Measurements from ENCODE around the gene TTC28. TPM values are rescaled to one million over a fixed set of nuclear protein-coding genes. Genes with fewer than 3 reads are reported as not detected.
A peak's percentile ranks its signal among the peaks of the same experiment; 100 is the strongest.
"Not testable (repeated sequence)": the region's sequence is repeated elsewhere in the genome, so short reads cannot be mapped to it uniquely, and the experiment has no call there.

The TTC28 gene
- total and polyA plus RNA-seq, 12 donors: 2.1 to 27.7 (median 20.4) TPM

- H3K9me3 ChIP-seq: peaks cover 0 to 28% (median 0%) of the 10 kb centered on the region in 11 donors
- 55 to 71% methylated on average over 3 of the region's 3 CpGs for WGBS, 2 donors
- ATAC-seq (peak in 5 of 8 donors; percentile 27 to 91 (median 61)), DNase-seq (no peak)
- H3K27me3 ChIP-seq: no peaks in the 10 kb centered on the region
- no peak overlapping the region for H3K4me3 ChIP-seq
- H3K36me3 ChIP-seq: no peaks in the 10 kb centered on the region
- TF ChIP-seq, protein P1, sequence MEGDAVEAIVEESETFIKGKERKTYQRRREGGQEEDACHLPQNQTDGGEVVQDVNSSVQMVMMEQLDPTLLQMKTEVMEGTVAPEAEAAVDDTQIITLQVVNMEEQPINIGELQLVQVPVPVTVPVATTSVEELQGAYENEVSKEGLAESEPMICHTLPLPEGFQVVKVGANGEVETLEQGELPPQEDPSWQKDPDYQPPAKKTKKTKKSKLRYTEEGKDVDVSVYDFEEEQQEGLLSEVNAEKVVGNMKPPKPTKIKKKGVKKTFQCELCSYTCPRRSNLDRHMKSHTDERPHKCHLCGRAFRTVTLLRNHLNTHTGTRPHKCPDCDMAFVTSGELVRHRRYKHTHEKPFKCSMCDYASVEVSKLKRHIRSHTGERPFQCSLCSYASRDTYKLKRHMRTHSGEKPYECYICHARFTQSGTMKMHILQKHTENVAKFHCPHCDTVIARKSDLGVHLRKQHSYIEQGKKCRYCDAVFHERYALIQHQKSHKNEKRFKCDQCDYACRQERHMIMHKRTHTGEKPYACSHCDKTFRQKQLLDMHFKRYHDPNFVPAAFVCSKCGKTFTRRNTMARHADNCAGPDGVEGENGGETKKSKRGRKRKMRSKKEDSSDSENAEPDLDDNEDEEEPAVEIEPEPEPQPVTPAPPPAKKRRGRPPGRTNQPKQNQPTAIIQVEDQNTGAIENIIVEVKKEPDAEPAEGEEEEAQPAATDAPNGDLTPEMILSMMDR (IDR thresholded peaks at IDR 0.05): no peak
- intact Hi-C loops (cut with DNase I): no loop called here
- H3K27ac ChIP-seq: peak overlapping the region in 1 of 10 donors; percentile 3
- peaks cover 0 to 17% (median 0%) of the 10 kb centered on the region in 9 donors for H3K4me1 ChIP-seq
Observed at GRCh38 chr22:28514321-28514821, 165.3 kb downstream of the TTC28 start.

GRCh38 chr22:28512387-28512786, 167.3 kb downstream of the TTC28 start:
- ATAC-seq; intact Hi-C loops (cut with DNase I); H3K36me3 ChIP-seq; DNase-seq; H3K4me3 ChIP-seq; H3K27ac ChIP-seq; H3K27me3 ChIP-seq: not testable (repeated sequence)
- Histone ChIP-seq H3K4me1 (peaks cover 0 to 17% (median 0%) of the 10 kb centered on the region in 9 donors), H3K9me3 (peaks cover 0 to 39% (median 0%) of the 10 kb centered on the region in 11 donors)
- WGBS, 2 donors: 99 to 100% methylated on average over 2 of the region's 2 CpGs

DNA sequence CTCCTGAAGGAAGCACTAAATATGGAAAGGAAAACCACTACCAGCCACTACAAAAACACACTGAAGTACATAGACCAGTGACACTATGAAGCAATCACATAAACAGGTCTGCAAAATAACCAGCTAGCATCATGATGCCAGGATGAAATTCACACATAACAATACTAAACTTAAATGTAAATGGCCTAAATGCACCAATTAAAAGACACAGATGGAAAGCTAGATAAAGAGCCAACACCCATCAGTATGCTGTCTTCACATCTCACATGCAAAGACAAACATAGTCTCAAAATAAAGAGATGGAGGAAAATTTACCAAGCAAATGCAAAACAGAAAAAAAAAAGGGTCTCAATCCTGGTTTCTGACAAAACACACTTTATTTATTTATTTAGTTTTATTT, 171.7 kb downstream of the TTC28 start:
- Histone ChIP-seq H3K27me3 (no peaks in the 10 kb centered on the region), H3K4me3 (no peak overlapping the region), H3K27ac (no peak overlapping the region), H3K4me1 (peaks cover 0 to 4% (median 0%) of the 10 kb centered on the region in 9 donors), H3K36me3 (no peaks in the 10 kb centered on the region), H3K9me3 (peaks cover 0 to 39% (median 0%) of the 10 kb centered on the region in 11 donors)
- TF ChIP-seq, protein P1 (IDR thresholded peaks at IDR 0.05): no peak
- no peak for ATAC-seq
- DNase-seq: no peak
- intact Hi-C loops (cut with DNase I): no loop called here

GRCh38 chr22:28506150-28506535, 173.5 kb downstream of the TTC28 start:
- ATAC-seq (no peak), DNase-seq (no peak)
- TF ChIP-seq, protein P1 (IDR thresholded peaks at IDR 0.05): no peak
- Histone ChIP-seq H3K27me3 (no peaks in the 10 kb centered on the region), H3K9me3 (peaks cover 0 to 30% (median 0%) of the 10 kb centered on the region in 11 donors), H3K27ac (no peak overlapping the region), H3K4me1 (peaks cover 0 to 4% (median 0%) of the 10 kb centered on the region in 9 donors), H3K36me3 (no peaks in the 10 kb centered on the region), H3K4me3 (peak overlapping the region in 2 of 10 donors; percentile 11 to 22)
- intact Hi-C loops (cut with DNase I): no loop called here
- WGBS, 2 donors: 84 to 92% methylated on average over 9 of the region's 9 CpGs

DNA sequence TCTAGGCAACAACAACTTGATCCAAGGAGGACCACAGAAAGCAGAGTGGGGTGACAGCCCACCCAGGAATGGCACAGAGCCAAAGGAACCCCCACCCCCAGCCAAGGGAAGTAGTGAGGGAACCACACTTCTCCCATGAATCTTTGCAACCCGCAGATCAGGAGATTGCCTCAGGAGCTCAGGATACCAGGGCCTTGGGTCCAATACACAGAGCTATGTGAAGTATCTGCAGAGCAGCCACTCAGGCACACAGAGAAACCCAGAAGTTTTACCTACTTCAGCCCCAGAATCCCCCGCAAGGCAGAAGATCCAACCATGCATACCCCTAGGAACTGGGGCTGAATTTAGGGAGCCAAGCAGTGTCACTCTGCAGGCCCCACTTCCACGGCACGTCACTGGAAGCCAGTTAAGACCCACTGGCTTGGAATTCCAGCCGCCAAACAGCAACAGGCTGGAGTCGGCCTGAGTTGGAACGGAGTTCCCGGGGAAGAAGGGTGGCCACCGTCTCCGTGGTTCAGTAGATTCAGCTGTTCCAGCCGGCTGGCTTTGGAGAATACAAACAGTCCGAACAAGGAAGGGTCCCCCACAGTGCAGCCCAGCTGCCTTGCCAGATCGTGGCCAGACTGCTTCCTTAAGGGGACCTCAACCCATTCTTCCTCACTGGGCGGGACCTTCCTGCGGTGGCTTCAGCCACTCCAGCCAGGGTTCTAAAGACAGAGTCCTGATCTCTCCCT, 174.1 kb downstream of the TTC28 start:
- intact Hi-C loops (cut with DNase I): no loop called here
- no peak overlapping the region for H3K27ac ChIP-seq
- peak overlapping the region in 2 of 10 donors; percentile 11 to 22 for H3K4me3 ChIP-seq
- H3K9me3 ChIP-seq: peaks cover 0 to 24% (median 0%) of the 10 kb centered on the region in 11 donors
- DNase-seq (no peak), ATAC-seq (peak in 2 of 8 donors; percentile 38 to 44)
- no peaks in the 10 kb centered on the region for H3K36me3 ChIP-seq
- H3K27me3 ChIP-seq: no peaks in the 10 kb centered on the region
- peaks cover 0 to 4% (median 0%) of the 10 kb centered on the region in 9 donors for H3K4me1 ChIP-seq
- TF ChIP-seq, protein P1 (IDR thresholded peaks at IDR 0.05): no peak
- 76 to 79% methylated on average over 15 of the region's 15 CpGs for WGBS, 2 donors
